ENCODE measurements around the gene RPS18.

RPS18 gene

GRCh38 chr6:33289784-33290315 is 18.0 kb downstream of the RPS18 start:
- DNase-seq (ENCODE audit: low read depth): no peak

- DNase-seq (ENCODE audit: low read depth): no peak
Observed at GRCh38 chr6:33290459-33290858, 18.6 kb downstream of the RPS18 start.

GRCh38 chr6:33292996-33293682 is 21.3 kb downstream of the RPS18 start:
- DNase-seq (ENCODE audit: low read depth): no peak

GRCh38 chr6:33294086-33294823 is 22.4 kb downstream of the RPS18 start:
- DNase-seq (ENCODE audit: low read depth): no peak

- DNase-seq (ENCODE audit: low read depth): no peak
Observed at GRCh38 chr6:33295621-33296369, 23.9 kb downstream of the RPS18 start.

GRCh38 chr6:33296797-33297405 is 25.0 kb downstream of the RPS18 start:
- no peak for DNase-seq (ENCODE audit: low read depth)

- DNase-seq (ENCODE audit: low read depth): no peak
Observed at GRCh38 chr6:33297406-33297955, 25.6 kb downstream of the RPS18 start.

GRCh38 chr6:33297956-33298772 is 26.3 kb downstream of the RPS18 start:
- DNase-seq (ENCODE audit: low read depth): no peak

GRCh38 chr6:33298773-33299236 is 26.9 kb downstream of the RPS18 start, which contains the start of gene RGL2:
RGL2 (minus strand) TSS chr6:33298942; CDS start chr6:33298610, 332 bp downstream.
- DNase-seq (ENCODE audit: low read depth): peak; percentile 89

- DNase-seq (ENCODE audit: low read depth): no peak
Observed at GRCh38 chr6:33299237-33299944, 27.5 kb downstream of the RPS18 start.

- DNase-seq (ENCODE audit: low read depth): no peak
Observed at GRCh38 chr6:33301877-33302276, 30.0 kb downstream of the RPS18 start.

- no peak for DNase-seq (ENCODE audit: low read depth)
Observed at GRCh38 chr6:33304216-33304615, 32.3 kb downstream of the RPS18 start.

GRCh38 chr6:33305052-33305451 is 33.2 kb downstream of the RPS18 start:
- no peak for DNase-seq (ENCODE audit: low read depth)

GRCh38 chr6:33306356-33306755 is 34.5 kb downstream of the RPS18 start:
- no peak for DNase-seq (ENCODE audit: low read depth)

GRCh38 chr6:33312361-33313104 is 40.7 kb downstream of the RPS18 start:
- no peak for DNase-seq (ENCODE audit: low read depth)

GRCh38 chr6:33313105-33313708 is 41.3 kb downstream of the RPS18 start:
- DNase-seq (ENCODE audit: low read depth): no peak

GRCh38 chr6:33313709-33314514 is 42.0 kb downstream of the RPS18 start, which contains the start of gene TAPBP:
TAPBP (minus strand) TSS chr6:33314078; CDS start chr6:33314041, 37 bp downstream.
- DNase-seq (ENCODE audit: low read depth): no peak

GRCh38 chr6:33314515-33314942 is 42.7 kb downstream of the RPS18 start:
- no peak for DNase-seq (ENCODE audit: low read depth)
